Ovary (tissue), 9 donors: ENCODE measurements around the gene GFM2. TPM values are rescaled to one million over a fixed set of nuclear protein-coding genes. Genes with fewer than 3 reads are reported as not detected.

ENCODE experiments used
- DNase-seq, 5 donors: peaks; one replicate each; pipeline ENCODE4 v3.0.0-alpha.2; 2019 to 2020
- H3K27ac ChIP-seq, 2 donors: fragments of 200-600 bp; one replicate each; pipeline versions ENCODE4 v1.5.1 to v1.8.0; 2019 to 2022
- H3K27me3 ChIP-seq: fragments of 200-600 bp; one replicate; pipeline ENCODE4 v1.8.0; 2022
- H3K36me3 ChIP-seq: fragments of 200-600 bp; sonication (generic); one replicate; pipeline ENCODE4 v1.5.1; 2019
- H3K4me1 ChIP-seq: one replicate; pipeline ENCODE4 v1.8.1; 2013; ENCODE audit warnings: mild to moderate bottlenecking, moderate library complexity; ENCODE audit not compliant: insufficient read depth
- H3K4me3 ChIP-seq: fragments of 200-600 bp; sonication (generic); one replicate; pipeline ENCODE4 v1.5.1; 2017
- H3K9me3 ChIP-seq, 2 donors: fragments of 200-600 bp in 1 of 2; sonication (generic) in 1 of 2; one replicate each; pipeline versions ENCODE4 v1.5.1 to v1.8.1; 2013 to 2019; ENCODE audit warnings: mild to moderate bottlenecking in 1 of 2, moderate library complexity in 1 of 2
- EP300 ChIP-seq: sonication (generic); formaldehyde crosslinking; IDR thresholded peaks from one replicate; pipeline ENCODE4 v1.6.1; 2017; ENCODE audit warnings: antibody characterized with exemption
- POLR2A ChIP-seq: fragments of 450-650 bp; IDR thresholded peaks from one replicate; pipeline ENCODE4 v1.6.1; 2017; ENCODE audit warnings: antibody characterized with exemption, mild to moderate bottlenecking, moderate library complexity
- WGBS, 3 donors: extraction: QIAGEN DNeasy Blood & Tissue Kit in 1 of 3; methylation state at CpG; one replicate each; pipeline versions ENCODE4 v1.1.5 to v1.1.7; 2013 to 2017; 5-methylcytosine and 5-hydroxymethylcytosine counted together
- intact Hi-C, 4 donors: fragments of 100-400 bp; cut with DNase I; formaldehyde crosslinking; loops; one replicate each; pipeline versions ENCODE4 v1.11.0 to v1.15.1; 2022 to 2023
- polyA plus RNA-seq, 2 donors: library from polyadenylated mRNA; stranded (reverse); fragments of 200-250 nt in 1 of 2; fragments of 350-450 nt in 1 of 2; fragmentation: Illumina TruSeq in 1 of 2; extraction: RNeasy Lipid Tissue Mini Kit (QIAGEN cat#74804) in 1 of 2; gene quantifications; one replicate each; pipeline ENCODE4 v1.2.3, GENCODE V29; 2013 to 2014
- total RNA-seq, 7 donors: library from RNA; depleted of rRNA in 2 of 7; stranded (reverse); fragments of >200 nt in 2 of 7; fragmentation: NEBNext Ultra II Directional in 3 of 7; extraction: Animal tissue kit (Norgen Biotek cat#: 25700) in 3 of 7; gene quantifications; one replicate each; pipeline versions ENCODE4 v1.1.0 to v1.2.4, GENCODE V29; 2016 to 2023
- TF ChIP-seq, protein P1 (sequence below), 3 donors: fragments of 450-650 bp in 2 of 3; fragments of 200-600 bp in 1 of 3; IDR thresholded peaks; one replicate each; pipeline versions ENCODE4 v1.5.1 to v1.8.0; 2016 to 2022; ENCODE audit warnings: antibody characterized with exemption in 3 of 3, mild to moderate bottlenecking in 1 of 3
- donor health status: DM: no; HTN: no; CAD: no; lungs with moderate emphysema.
- donor health status: DM: no; HTN: no; CAD: no.
- donor health status: Bipolar disorder and iron deficiency.
- donor health status: DM: yes; HTN: yes; CAD: no.
- donor health status: DM: no; HTN: no; CAD: no.
- donor health status: DM: yes; HTN: yes; CAD: no.

GFM2 gene
- total and polyA plus RNA-seq, 9 donors, result 9.9 to 22.1 (median 17.6) TPM

DNA sequence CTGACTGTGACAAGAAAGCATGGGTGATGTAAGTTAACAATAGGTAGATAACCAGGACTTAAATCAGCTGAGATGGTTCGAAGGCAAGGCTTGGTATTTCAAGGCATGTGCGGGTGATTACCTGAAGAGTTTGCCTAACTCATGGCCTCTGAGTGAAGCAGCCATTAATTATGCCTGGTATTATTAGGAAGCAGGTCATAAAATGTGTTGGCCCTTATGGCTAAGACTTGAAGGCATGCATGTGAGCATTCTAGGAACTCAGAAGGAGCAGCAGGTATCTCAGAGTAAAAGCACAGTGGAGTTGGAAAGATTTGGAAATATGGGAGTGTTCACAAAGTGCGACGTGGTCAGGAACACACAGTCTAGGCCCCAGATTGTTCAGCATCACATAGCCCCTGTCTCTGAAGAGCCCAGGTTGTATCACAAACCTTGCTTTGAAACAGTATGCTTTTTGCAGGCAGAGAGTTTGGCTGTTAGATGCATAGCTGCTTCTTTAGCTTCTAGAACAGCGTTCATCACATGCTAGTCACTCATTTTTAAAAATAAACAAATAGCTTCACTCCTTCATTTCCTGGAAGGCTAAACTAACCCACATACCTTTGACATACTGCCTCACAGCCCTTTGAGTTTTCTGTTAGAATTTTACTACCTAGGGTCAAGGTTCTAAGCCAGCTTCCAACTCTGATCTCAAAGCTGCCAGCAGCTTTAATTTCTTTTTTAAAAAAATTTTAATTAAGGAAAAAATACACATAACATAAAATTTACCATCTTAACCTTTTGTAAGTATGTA is 79.8 kb downstream of the GFM2 start:
- peaks cover 6% of the 10 kb centered on the region for H3K4me1 ChIP-seq
- H3K9me3 ChIP-seq, result no peaks in the 10 kb centered on the region
- H3K4me3 ChIP-seq, result no peak overlapping the region
- H3K27ac ChIP-seq, result no peak overlapping the region
- WGBS, 3 donors, result 79 to 80% (median 80%) methylated on average over 5 of the region's 5 CpGs
- no peaks in the 10 kb centered on the region for H3K27me3 ChIP-seq
- no peaks in the 10 kb centered on the region for H3K36me3 ChIP-seq
- TF ChIP-seq, protein P1, sequence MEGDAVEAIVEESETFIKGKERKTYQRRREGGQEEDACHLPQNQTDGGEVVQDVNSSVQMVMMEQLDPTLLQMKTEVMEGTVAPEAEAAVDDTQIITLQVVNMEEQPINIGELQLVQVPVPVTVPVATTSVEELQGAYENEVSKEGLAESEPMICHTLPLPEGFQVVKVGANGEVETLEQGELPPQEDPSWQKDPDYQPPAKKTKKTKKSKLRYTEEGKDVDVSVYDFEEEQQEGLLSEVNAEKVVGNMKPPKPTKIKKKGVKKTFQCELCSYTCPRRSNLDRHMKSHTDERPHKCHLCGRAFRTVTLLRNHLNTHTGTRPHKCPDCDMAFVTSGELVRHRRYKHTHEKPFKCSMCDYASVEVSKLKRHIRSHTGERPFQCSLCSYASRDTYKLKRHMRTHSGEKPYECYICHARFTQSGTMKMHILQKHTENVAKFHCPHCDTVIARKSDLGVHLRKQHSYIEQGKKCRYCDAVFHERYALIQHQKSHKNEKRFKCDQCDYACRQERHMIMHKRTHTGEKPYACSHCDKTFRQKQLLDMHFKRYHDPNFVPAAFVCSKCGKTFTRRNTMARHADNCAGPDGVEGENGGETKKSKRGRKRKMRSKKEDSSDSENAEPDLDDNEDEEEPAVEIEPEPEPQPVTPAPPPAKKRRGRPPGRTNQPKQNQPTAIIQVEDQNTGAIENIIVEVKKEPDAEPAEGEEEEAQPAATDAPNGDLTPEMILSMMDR (IDR thresholded peaks at IDR 0.05), result no peak
- TF ChIP-seq EP300 (no peak), POLR2A (no peak)
- intact Hi-C loops, result loop anchor here in 1 of 4 donors (10.0 kb wide), 1 partner anchor 228 kb away; no protein-coding TSS in a partner anchor
- DNase-seq, result no peak

DNA sequence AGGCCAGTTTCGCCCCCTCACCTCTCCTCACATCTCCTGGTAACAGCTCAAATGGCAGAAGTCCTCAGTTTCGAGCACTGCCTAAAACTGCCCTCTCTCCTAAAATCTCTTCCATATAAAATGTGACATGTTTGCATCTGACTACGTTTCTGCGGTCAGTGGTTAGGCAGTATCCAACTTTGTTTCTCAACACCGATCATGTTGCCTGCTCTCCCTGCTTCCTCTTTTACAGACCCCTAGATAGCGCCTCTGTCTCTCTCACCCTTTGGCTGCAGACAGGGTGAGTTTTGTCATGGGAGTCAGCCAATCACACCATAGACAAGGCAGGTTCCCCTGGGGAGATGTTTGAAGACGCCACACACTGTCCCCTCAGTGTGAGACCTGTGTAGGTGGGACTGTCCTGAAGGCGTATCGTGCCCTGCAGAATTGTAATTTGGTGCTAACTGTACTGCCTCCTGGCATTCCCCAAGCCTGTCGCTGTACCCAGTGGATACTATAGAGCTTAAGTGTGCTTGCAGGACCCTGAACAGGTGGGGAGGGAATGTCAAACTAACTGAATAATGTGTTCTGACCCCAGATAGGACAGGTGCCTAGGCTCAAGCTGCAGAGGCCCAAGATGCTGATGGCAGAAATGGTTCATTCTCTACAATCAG is 80.8 kb downstream of the GFM2 start:
- intact Hi-C loops, result loop anchor here in 1 of 4 donors (10.0 kb wide), 1 partner anchor 229 kb away; no protein-coding TSS in a partner anchor
- TF ChIP-seq EP300 (no peak), POLR2A (no peak)
- TF ChIP-seq, protein P1 (IDR thresholded peaks at IDR 0.05), result no peak
- WGBS, 3 donors, result 38 to 61% (median 51%) methylated on average over 9 to 10 of the region's 10 CpGs
- peak in 1 of 5 donors; percentile 15 for DNase-seq
- Histone ChIP-seq H3K4me3 (peak overlapping the region; percentile 90), H3K4me1 (peaks cover 6% of the 10 kb centered on the region), H3K27me3 (no peaks in the 10 kb centered on the region), H3K9me3 (no peaks in the 10 kb centered on the region), H3K27ac (peak overlapping the region; percentile 33 to 81), H3K36me3 (no peaks in the 10 kb centered on the region)

DNA sequence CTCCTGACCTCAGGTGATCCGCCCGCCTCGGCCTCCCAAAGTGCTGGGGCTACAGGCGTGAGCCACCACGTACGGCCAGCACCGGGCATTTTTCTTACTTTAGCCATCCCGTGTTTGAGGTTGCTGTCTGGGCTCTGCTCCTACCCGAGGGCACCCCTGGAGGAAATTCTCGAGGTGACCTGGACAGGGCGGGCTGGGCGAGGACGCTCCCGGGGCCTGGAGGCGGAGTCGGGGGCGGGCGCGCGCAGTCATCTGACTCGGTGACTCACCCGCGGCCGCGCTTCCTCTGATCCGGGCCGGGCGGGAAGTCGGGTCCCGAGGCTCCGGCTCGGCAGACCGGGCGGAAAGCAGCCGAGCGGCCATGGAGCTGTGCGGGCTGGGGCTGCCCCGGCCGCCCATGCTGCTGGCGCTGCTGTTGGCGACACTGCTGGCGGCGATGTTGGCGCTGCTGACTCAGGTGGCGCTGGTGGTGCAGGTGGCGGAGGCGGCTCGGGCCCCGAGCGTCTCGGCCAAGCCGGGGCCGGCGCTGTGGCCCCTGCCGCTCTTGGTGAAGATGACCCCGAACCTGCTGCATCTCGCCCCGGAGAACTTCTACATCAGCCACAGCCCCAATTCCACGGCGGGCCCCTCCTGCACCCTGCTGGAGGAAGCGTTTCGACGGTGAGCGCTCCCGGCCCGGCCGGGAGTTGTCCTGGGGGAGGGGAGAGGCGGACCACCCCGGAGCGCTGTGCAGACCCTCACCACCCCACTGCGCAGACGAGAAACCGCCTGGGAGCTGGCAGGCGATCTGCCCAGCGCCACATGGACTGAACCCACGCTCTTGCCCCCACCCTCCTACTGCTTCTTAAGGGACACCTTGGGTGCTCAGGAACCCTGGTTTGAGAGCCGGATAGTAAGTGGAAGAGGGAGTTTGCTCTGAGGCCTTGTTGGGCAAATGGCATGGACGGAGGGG is 81.7 kb downstream of the GFM2 start, which contains the start of gene HEXB:
Gene HEXB, plus strand, starts transcription at position 334 of the 952 bp plus-strand sequence. Its CDS starts 28 bp downstream, at position 362.
- peak within 1 kb of the TSS; percentile 90 for H3K4me3 ChIP-seq
- TF ChIP-seq POLR2A (peak; percentile 81), EP300 (no peak)
- TF ChIP-seq, protein P1 (IDR thresholded peaks at IDR 0.05), result peak in 1 of 3 donors; percentile 21
- H3K27me3 ChIP-seq, result no peaks in the 10 kb centered on the region
- peaks cover 6% of the 10 kb centered on the region for H3K4me1 ChIP-seq
- H3K9me3 ChIP-seq, result no peaks in the 10 kb centered on the region
- intact Hi-C loops, result loop anchor here in 1 of 4 donors (10.0 kb wide), 1 partner anchor 230 kb away; no protein-coding TSS in a partner anchor
- no peaks in the 10 kb centered on the region for H3K36me3 ChIP-seq
- H3K27ac ChIP-seq, result peak within 1 kb of the TSS; percentile 33 to 81
- WGBS, 3 donors, result 2 to 4% (median 3%) methylated on average over 60 to 78 of the region's 78 CpGs
- DNase-seq, result peak; percentile 88 to 92 (median 90)
